Smooth muscle cell (in vitro differentiated cells): ENCODE results near the gene EXOC4. TPM values are rescaled to one million over a fixed set of nuclear protein-coding genes. Genes with fewer than 3 reads are reported as not detected.

ENCODE experiments used
- DNase-seq: peaks from one replicate; lab custom pipeline; 2025; ENCODE audit not compliant: unreplicated experiment; lab: John Stamatoyannopoulos, UW
- H2AFZ ChIP-seq: fragments of 200-600 bp; sonication (generic); 2 replicates; pipeline ENCODE4 v1.6.0; 2016; ENCODE audit warnings: antibody characterized with exemption, low read depth, mild to moderate bottlenecking
- H3F3A ChIP-seq: fragments of 200-600 bp; sonication (generic); 2 replicates; pipeline ENCODE4 v1.6.0; 2017; ENCODE audit warnings: antibody characterized with exemption, low read depth
- H3K27ac ChIP-seq: fragments of 200-600 bp; sonication (generic); 2 replicates; pipeline ENCODE4 v1.5.1; 2016; ENCODE audit warnings: low read depth, mild to moderate bottlenecking
- H3K27me3 ChIP-seq: fragments of 200-600 bp; sonication (generic); 2 replicates; pipeline ENCODE4 v1.6.1; 2016; ENCODE audit warnings: low read depth, mild to moderate bottlenecking
- H3K36me3 ChIP-seq: fragments of 200-600 bp; sonication (generic); 2 replicates; pipeline ENCODE4 v1.5.1; 2016; ENCODE audit warnings: low read depth
- H3K4me1 ChIP-seq: fragments of 200-600 bp; sonication (generic); 2 replicates; pipeline ENCODE4 v1.5.1; 2016; ENCODE audit warnings: low read depth
- H3K4me2 ChIP-seq: fragments of 200-600 bp; sonication (generic); 2 replicates; pipeline ENCODE4 v1.6.0; 2016; ENCODE audit warnings: mild to moderate bottlenecking
- H3K4me3 ChIP-seq: fragments of 200-600 bp; sonication (generic); 2 replicates; pipeline ENCODE4 v1.5.1; 2016; ENCODE audit warnings: mild to moderate bottlenecking
- H3K79me2 ChIP-seq: fragments of 200-600 bp; sonication (generic); 2 replicates; pipeline ENCODE4 v1.6.0; 2016; ENCODE audit warnings: low read depth, mild to moderate bottlenecking
- H3K9ac ChIP-seq: fragments of 200-600 bp; sonication (generic); 2 replicates; pipeline ENCODE4 v1.6.0; 2016; ENCODE audit warnings: low read depth
- H3K9me3 ChIP-seq: fragments of 200-600 bp; sonication (generic); replicated peaks from 2 replicates; pipeline ENCODE4 v1.5.1; 2016; ENCODE audit warnings: low read depth
- H4K20me1 ChIP-seq: fragments of 200-600 bp; sonication (generic); 2 replicates; pipeline ENCODE4 v1.6.0; 2016; ENCODE audit warnings: low read depth
- WGBS: methylation state at CpG from one replicate; pipeline ENCODE4 v1.1.7; 2016; ENCODE audit warnings: low lambda C conversion rate; 5-methylcytosine and 5-hydroxymethylcytosine counted together
- polyA plus RNA-seq: library from polyadenylated mRNA; unstranded; fragments of >200 nt; fragmentation: Nextera tagmentation; extraction: Ambion mirVana; gene quantifications from 2 replicates; pipeline ENCODE4 v1.2.1, GENCODE V29; 2016
- total RNA-seq: library from RNA; depleted of rRNA; stranded (reverse); fragments of >200 nt; gene quantifications from 2 replicates; pipeline ENCODE4 v1.2.3, GENCODE V29; 2014
- TF ChIP-seq, protein P1 (sequence below): fragments of 200-600 bp; sonication (generic); IDR thresholded peaks from 2 replicates; pipeline ENCODE4 v1.5.1; 2017; ENCODE audit warnings: borderline replicate concordance, mild to moderate bottlenecking, antibody characterized with exemption; ENCODE audit not compliant: insufficient read depth, poor library complexity, severe bottlenecking

EXOC4 gene
- total and polyA plus RNA-seq, 2 experiments from 2014 or later, result 21.5 to 47.1 TPM

GRCh38 chr7:133797818-133798520 lies 545.1 kb downstream of the EXOC4 start:
- Histone ChIP-seq H3K4me3 (no peak overlapping the region), H3K4me1 (no peaks in the 10 kb centered on the region), H3K36me3 (no peaks in the 10 kb centered on the region), H3K79me2 (no peaks in the 10 kb centered on the region), H3K27ac (peak overlapping the region; percentile 29), H3K27me3 (no peaks in the 10 kb centered on the region), H3F3A (no peaks in the 10 kb centered on the region), H3K9me3 (no peaks in the 10 kb centered on the region), H3K9ac (no peak overlapping the region), H4K20me1 (no peaks in the 10 kb centered on the region), H2AFZ (no peak overlapping the region), H3K4me2 (peak overlapping the region; percentile 14)
- 62% methylated on average over 3 of the region's 3 CpGs for WGBS
- DNase-seq, result no peak
- TF ChIP-seq, protein P1, sequence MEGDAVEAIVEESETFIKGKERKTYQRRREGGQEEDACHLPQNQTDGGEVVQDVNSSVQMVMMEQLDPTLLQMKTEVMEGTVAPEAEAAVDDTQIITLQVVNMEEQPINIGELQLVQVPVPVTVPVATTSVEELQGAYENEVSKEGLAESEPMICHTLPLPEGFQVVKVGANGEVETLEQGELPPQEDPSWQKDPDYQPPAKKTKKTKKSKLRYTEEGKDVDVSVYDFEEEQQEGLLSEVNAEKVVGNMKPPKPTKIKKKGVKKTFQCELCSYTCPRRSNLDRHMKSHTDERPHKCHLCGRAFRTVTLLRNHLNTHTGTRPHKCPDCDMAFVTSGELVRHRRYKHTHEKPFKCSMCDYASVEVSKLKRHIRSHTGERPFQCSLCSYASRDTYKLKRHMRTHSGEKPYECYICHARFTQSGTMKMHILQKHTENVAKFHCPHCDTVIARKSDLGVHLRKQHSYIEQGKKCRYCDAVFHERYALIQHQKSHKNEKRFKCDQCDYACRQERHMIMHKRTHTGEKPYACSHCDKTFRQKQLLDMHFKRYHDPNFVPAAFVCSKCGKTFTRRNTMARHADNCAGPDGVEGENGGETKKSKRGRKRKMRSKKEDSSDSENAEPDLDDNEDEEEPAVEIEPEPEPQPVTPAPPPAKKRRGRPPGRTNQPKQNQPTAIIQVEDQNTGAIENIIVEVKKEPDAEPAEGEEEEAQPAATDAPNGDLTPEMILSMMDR, result no peak

DNA sequence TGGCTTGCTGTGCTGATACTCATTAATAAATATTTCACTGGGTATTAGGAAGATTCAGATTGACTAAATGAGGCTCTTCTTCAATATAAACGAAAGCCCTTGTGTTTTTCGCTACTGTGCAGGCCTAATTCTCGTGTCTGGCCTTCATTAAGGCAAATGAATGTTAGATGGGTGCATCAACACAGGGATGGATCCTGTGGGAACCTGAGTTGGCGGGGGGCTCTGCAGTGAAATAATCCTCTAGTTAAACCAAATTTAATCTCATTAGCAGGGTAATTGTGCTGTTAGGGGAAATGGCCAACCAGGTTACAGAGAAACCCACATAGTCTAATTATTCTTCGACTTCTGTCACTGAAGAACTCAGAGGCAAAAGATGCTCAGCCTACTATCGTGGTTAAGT lies 548.5 kb downstream of the EXOC4 start:
- TF ChIP-seq, protein P1, result no peak

GRCh38 chr7:133804127-133804526 lies 551.2 kb downstream of the EXOC4 start:
- Histone ChIP-seq H3K27ac (no peak overlapping the region), H3K4me2 (no peak overlapping the region), H3K36me3 (no peaks in the 10 kb centered on the region), H3F3A (no peaks in the 10 kb centered on the region), H3K9ac (no peak overlapping the region), H3K4me1 (no peaks in the 10 kb centered on the region), H3K79me2 (no peaks in the 10 kb centered on the region), H3K9me3 (no peaks in the 10 kb centered on the region), H3K4me3 (no peak overlapping the region), H4K20me1 (no peaks in the 10 kb centered on the region), H2AFZ (no peak overlapping the region), H3K27me3 (no peaks in the 10 kb centered on the region)
- whole genome bisulfite sequencing, result 98% methylated on average over 1 of the region's 1 CpG
- no peak for DNase-seq
- TF ChIP-seq, protein P1, result no peak

More for the DNA sequence above, 548.5 kb downstream of the EXOC4 start:
- H3K79me2 ChIP-seq, result no peaks in the 10 kb centered on the region
- no peak for DNase-seq
- no peaks in the 10 kb centered on the region for H3K4me1 ChIP-seq
- no peaks in the 10 kb centered on the region for H3K9me3 ChIP-seq
- no peaks in the 10 kb centered on the region for H3F3A ChIP-seq
- no peaks in the 10 kb centered on the region for H3K27me3 ChIP-seq
- H3K9ac ChIP-seq, result no peak overlapping the region
- no peaks in the 10 kb centered on the region for H4K20me1 ChIP-seq
- H3K27ac ChIP-seq, result no peak overlapping the region
- WGBS, result 81% methylated on average over 6 of the region's 6 CpGs
- H3K4me2 ChIP-seq, result no peak overlapping the region
- H3K36me3 ChIP-seq, result no peaks in the 10 kb centered on the region
- H3K4me3 ChIP-seq, result no peak overlapping the region
- no peak overlapping the region for H2AFZ ChIP-seq

DNA sequence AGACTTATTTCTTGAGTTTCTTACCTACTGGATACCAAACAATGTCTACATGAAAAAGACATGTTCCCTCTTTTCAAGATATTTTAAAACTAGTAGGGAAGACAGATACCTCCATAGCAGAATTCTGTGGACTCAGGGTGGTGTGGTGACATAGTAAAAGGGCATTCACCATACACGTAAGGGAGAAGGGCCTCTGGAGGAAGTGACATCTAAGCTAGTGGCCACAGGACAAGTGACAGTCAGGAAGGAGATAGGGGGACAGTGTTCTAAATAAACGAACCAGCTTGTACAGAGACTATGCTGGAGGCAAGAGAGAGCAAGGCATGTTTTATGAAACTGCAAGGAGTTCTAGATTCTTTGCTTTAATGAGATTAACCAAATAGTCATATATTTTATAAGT lies 552.5 kb downstream of the EXOC4 start:
- no peaks in the 10 kb centered on the region for H3K4me1 ChIP-seq
- H3F3A ChIP-seq, result no peaks in the 10 kb centered on the region
- WGBS, result 78% methylated on average over 2 of the region's 2 CpGs
- H3K79me2 ChIP-seq, result no peaks in the 10 kb centered on the region
- no peak overlapping the region for H3K4me3 ChIP-seq
- H3K27ac ChIP-seq, result no peak overlapping the region
- no peak for DNase-seq
- no peaks in the 10 kb centered on the region for H3K36me3 ChIP-seq
- no peaks in the 10 kb centered on the region for H3K27me3 ChIP-seq
- H3K4me2 ChIP-seq, result no peak overlapping the region
- TF ChIP-seq, protein P1, result no peak
- no peaks in the 10 kb centered on the region for H4K20me1 ChIP-seq
- no peak overlapping the region for H2AFZ ChIP-seq
- no peak overlapping the region for H3K9ac ChIP-seq
- H3K9me3 ChIP-seq, result no peaks in the 10 kb centered on the region
